Activated effector memory CD4-positive, alpha-beta T cell treated with Interleukin-2 at 50 U/mL for 16 hours (primary cell): Measurements from ENCODE around the gene OXT.

Experiments used
- DNase-seq: peaks from one replicate; pipeline ENCODE4 v3.0.0-alpha.2; 2020

OXT gene

GRCh38 chr20:3115190-3116107 lies 44.0 kb downstream of the OXT start:
- peak; percentile 3 for DNase-seq

- DNase-seq = no peak
Observed at GRCh38 chr20:3116341-3116740, 44.9 kb downstream of the OXT start.

GRCh38 chr20:3117839-3118379 lies 46.5 kb downstream of the OXT start:
- DNase-seq = peak; percentile 28

GRCh38 chr20:3119044-3119443 lies 47.6 kb downstream of the OXT start:
- DNase-seq = no peak

GRCh38 chr20:3121271-3121911 lies 50.0 kb downstream of the OXT start:
- peak; percentile 7 for DNase-seq
